ENCODE results near the gene ZNF557. TPM values are rescaled to one million over a fixed set of nuclear protein-coding genes. Genes with fewer than 3 reads are reported as not detected.

Gene ZNF557
- total RNA-seq, 1 experiment from 2014 or later: 7.8 TPM

Other genes starting within 250 kb of the ZNF557 start
- gene ADGRE1, start 182.1 kb upstream of the ZNF557 start, total RNA-seq (2021; ENCODE audit: unreplicated experiment): not detected
- not detected for gene MBD3L2B, start 48.3 kb upstream of the ZNF557 start, total RNA-seq (2021; ENCODE audit: unreplicated experiment)
- gene MBD3L5, start 39.1 kb upstream of the ZNF557 start, total RNA-seq (2021; ENCODE audit: unreplicated experiment): not detected
- gene MBD3L4, start 29.5 kb upstream of the ZNF557 start, total RNA-seq (2021; ENCODE audit: unreplicated experiment): not detected
- not detected for gene MBD3L2, start 20.4 kb upstream of the ZNF557 start, total RNA-seq (2021; ENCODE audit: unreplicated experiment)
- gene MBD3L3, start 11.0 kb upstream of the ZNF557 start, total RNA-seq (2021; ENCODE audit: unreplicated experiment): not detected
- gene INSR, start 224.7 kb downstream of the ZNF557 start, total RNA-seq (2021; ENCODE audit: unreplicated experiment): 25.4 TPM